Natural killer cell (primary cell): ENCODE data around the gene GSAP. TPM values are rescaled to one million over a fixed set of nuclear protein-coding genes. Genes with fewer than 3 reads are reported as not detected.

Source experiments
- ATAC-seq, 3 donors: fragments of 150-1000 bp in 2 of 3; fragments of 200-7000 bp in 1 of 3; cut with Tn5 transposase; 1 replicate in 1 of 3; 2 replicates in 2 of 3; pipeline ENCODE4 v1.10.0; 2021; ENCODE audit warnings: mild to moderate bottlenecking in 2 of 3, moderate library complexity in 2 of 3
- DNase-seq, 2 donors: peaks; one replicate each; pipeline versions ENCODE4 v3.0.0 to v3.0.0-alpha.2; 2013 to 2021; ENCODE audit warnings: mixed read lengths in 1 of 2
- H3K27ac ChIP-seq: one replicate; pipeline ENCODE4 v1.5.1; 2013; ENCODE audit warnings: mild to moderate bottlenecking, low read length
- H3K27me3 ChIP-seq: one replicate; pipeline ENCODE4 v1.6.1; 2013; ENCODE audit warnings: low read length; ENCODE audit not compliant: control insufficient read depth, insufficient read depth
- H3K36me3 ChIP-seq: one replicate; pipeline ENCODE4 v1.6.1; 2013; ENCODE audit warnings: low read length; ENCODE audit not compliant: control insufficient read depth, insufficient read depth
- H3K4me1 ChIP-seq: one replicate; pipeline ENCODE4 v1.6.1; 2013; ENCODE audit warnings: low read length; ENCODE audit not compliant: control insufficient read depth, insufficient read depth
- H3K4me3 ChIP-seq: one replicate; pipeline ENCODE4 v1.5.1; 2013; ENCODE audit warnings: low read length
- H3K9me3 ChIP-seq: one replicate; pipeline ENCODE4 v1.6.1; 2013; ENCODE audit warnings: low read length; ENCODE audit not compliant: control insufficient read depth, insufficient read depth
- H3K27ac Mint-ChIP-seq, 2 donors: one replicate each; pipeline ENCODE4 v1.8.0; 2022; ENCODE audit warnings: mild to moderate bottlenecking in 2 of 2, mixed read lengths in 2 of 2, moderate library complexity in 1 of 2
- H3K27me3 Mint-ChIP-seq, 2 donors: one replicate each; pipeline ENCODE4 v1.8.0; 2022; ENCODE audit warnings: low read depth in 2 of 2, mixed read lengths in 2 of 2
- H3K36me3 Mint-ChIP-seq: one replicate; pipeline ENCODE4 v1.8.0; 2022; ENCODE audit warnings: mixed read lengths
- H3K4me1 Mint-ChIP-seq, 2 donors: one replicate each; pipeline ENCODE4 v1.8.0; 2022; ENCODE audit warnings: mixed read lengths in 2 of 2
- H3K4me3 Mint-ChIP-seq: one replicate; pipeline ENCODE4 v1.8.0; 2022; ENCODE audit warnings: mild to moderate bottlenecking, moderate library complexity, mixed read lengths
- H3K9me3 Mint-ChIP-seq, 2 donors: one replicate each; pipeline ENCODE4 v1.8.0; 2022; ENCODE audit warnings: mixed read lengths in 2 of 2
- CTCF ChIP-seq: fragments of 200-600 bp; IDR thresholded peaks from one replicate; pipeline ENCODE4 v1.8.0; 2022; ENCODE audit warnings: antibody characterized with exemption
- WGBS: methylation state at CpG from one replicate; pipeline ENCODE4 v1.1.7; 2013; ENCODE audit warnings: missing lambda C conversion rate; ENCODE audit not compliant: insufficient coverage; 5-methylcytosine and 5-hydroxymethylcytosine counted together
- intact Hi-C: fragments of 100-400 bp; cut with micrococcal nuclease; formaldehyde crosslinking; loops from one replicate; pipeline ENCODE4 v1.14.2; 2022
- total RNA-seq, 4 donors: library from RNA; stranded (reverse); fragments of 120-200 nt in 1 of 4; gene quantifications; one replicate each; pipeline versions ENCODE4 v1.2.3 to v1.2.4, GENCODE V29; 2013 to 2022

GSAP gene
- total RNA-seq, 3 donors from 2014 or later (not counting 1 experiment from before 2014, with no cell fraction given) = 202 to 302 (median 301) TPM

GRCh38 chr7:77450054-77450453, 33.9 kb upstream of the GSAP start:
- H3K27me3 Mint-ChIP-seq = peaks cover 0 to 3% of the 10 kb centered on the region in 2 donors
- ATAC-seq = no peak
- peaks cover 7 to 8% of the 10 kb centered on the region in 2 donors for H3K4me1 Mint-ChIP-seq
- Histone ChIP-seq H3K27me3 (no peaks in the 10 kb centered on the region), H3K9me3 (no peaks in the 10 kb centered on the region), H3K27ac (no peak overlapping the region), H3K4me1 (no peaks in the 10 kb centered on the region), H3K36me3 (no peaks in the 10 kb centered on the region), H3K4me3 (no peak overlapping the region)
- no peak for TF ChIP-seq CTCF
- no peak for DNase-seq
- 100% methylated on average over 1 of the region's 1 CpG for WGBS
- H3K4me3 Mint-ChIP-seq = no peak overlapping the region
- H3K27ac Mint-ChIP-seq = no peak overlapping the region
- H3K9me3 Mint-ChIP-seq = no peaks in the 10 kb centered on the region
- intact Hi-C loops = no loop called here
- no peaks in the 10 kb centered on the region for H3K36me3 Mint-ChIP-seq

DNA sequence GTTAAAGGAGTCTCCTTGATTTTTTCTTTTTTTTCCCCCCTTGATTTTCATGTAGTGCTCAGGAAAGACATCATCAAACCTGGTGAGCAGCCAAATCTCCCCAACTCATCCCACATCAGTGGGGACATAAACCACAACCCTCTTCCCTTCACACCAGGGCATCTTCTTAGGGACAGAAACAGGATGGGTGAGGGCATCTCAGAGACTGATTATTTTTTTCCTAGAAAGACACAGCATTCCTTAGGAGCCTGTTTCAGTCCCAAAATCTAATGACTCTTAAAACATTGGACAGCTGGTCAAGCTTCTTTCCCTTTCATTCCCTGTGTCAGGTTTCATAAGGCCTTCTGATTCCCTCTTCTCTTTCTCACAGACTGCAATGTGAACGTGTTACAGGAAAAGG, 31.5 kb upstream of the GSAP start:
- Histone ChIP-seq H3K27ac (no peak overlapping the region), H3K36me3 (no peaks in the 10 kb centered on the region), H3K27me3 (no peaks in the 10 kb centered on the region), H3K9me3 (no peaks in the 10 kb centered on the region), H3K4me1 (no peaks in the 10 kb centered on the region), H3K4me3 (no peak overlapping the region)
- DNase-seq (no peak), ATAC-seq (no peak)
- Mint-ChIP-seq H3K36me3 (no peaks in the 10 kb centered on the region), H3K9me3 (no peaks in the 10 kb centered on the region), H3K27me3 (no peaks in the 10 kb centered on the region), H3K4me1 (peaks cover 6 to 8% of the 10 kb centered on the region in 2 donors), H3K27ac (no peak overlapping the region), H3K4me3 (no peak overlapping the region)
- 86% methylated on average over 1 of the region's 1 CpG for WGBS
- intact Hi-C loops = no loop called here
- no peak for TF ChIP-seq CTCF

GRCh38 chr7:77444123-77444522, 28.0 kb upstream of the GSAP start:
- no peak for ATAC-seq
- Mint-ChIP-seq H3K27ac (no peak overlapping the region), H3K36me3 (no peaks in the 10 kb centered on the region), H3K4me3 (no peak overlapping the region), H3K27me3 (no peaks in the 10 kb centered on the region), H3K9me3 (no peaks in the 10 kb centered on the region), H3K4me1 (peaks cover 12 to 13% of the 10 kb centered on the region in 2 donors)
- intact Hi-C loops = no loop called here
- H3K4me3 ChIP-seq = no peak overlapping the region
- no peaks in the 10 kb centered on the region for H3K27me3 ChIP-seq
- TF ChIP-seq CTCF = no peak
- no peaks in the 10 kb centered on the region for H3K4me1 ChIP-seq
- DNase-seq = no peak
- no peak overlapping the region for H3K27ac ChIP-seq
- 75% methylated on average over 1 of the region's 1 CpG for WGBS
- no peaks in the 10 kb centered on the region for H3K9me3 ChIP-seq
- H3K36me3 ChIP-seq = no peaks in the 10 kb centered on the region

GRCh38 chr7:77443042-77443441, 26.9 kb upstream of the GSAP start:
- H3K36me3 ChIP-seq = no peaks in the 10 kb centered on the region
- no peak overlapping the region for H3K27ac ChIP-seq
- peak overlapping the region; percentile 53 to 66 for H3K27ac Mint-ChIP-seq
- peaks cover 12 to 18% of the 10 kb centered on the region in 2 donors for H3K4me1 Mint-ChIP-seq
- H3K4me3 Mint-ChIP-seq = no peak overlapping the region
- intact Hi-C loops = no loop called here
- no peaks in the 10 kb centered on the region for H3K36me3 Mint-ChIP-seq
- H3K9me3 Mint-ChIP-seq = no peaks in the 10 kb centered on the region
- 86% methylated on average over 2 of the region's 2 CpGs for WGBS
- no peak overlapping the region for H3K4me3 ChIP-seq
- ATAC-seq (no peak), DNase-seq (no peak)
- no peaks in the 10 kb centered on the region for H3K9me3 ChIP-seq
- no peak for TF ChIP-seq CTCF
- no peaks in the 10 kb centered on the region for H3K27me3 Mint-ChIP-seq
- H3K27me3 ChIP-seq = no peaks in the 10 kb centered on the region
- H3K4me1 ChIP-seq = no peaks in the 10 kb centered on the region
